HuH-7.5 (cell line): ENCODE data around the gene MSI2.

ENCODE experiments used
- DNase-seq: peaks from one replicate; pipeline ENCODE4 v3.0.0; 2011; ENCODE audit warnings: low spot score

Gene MSI2

DNA sequence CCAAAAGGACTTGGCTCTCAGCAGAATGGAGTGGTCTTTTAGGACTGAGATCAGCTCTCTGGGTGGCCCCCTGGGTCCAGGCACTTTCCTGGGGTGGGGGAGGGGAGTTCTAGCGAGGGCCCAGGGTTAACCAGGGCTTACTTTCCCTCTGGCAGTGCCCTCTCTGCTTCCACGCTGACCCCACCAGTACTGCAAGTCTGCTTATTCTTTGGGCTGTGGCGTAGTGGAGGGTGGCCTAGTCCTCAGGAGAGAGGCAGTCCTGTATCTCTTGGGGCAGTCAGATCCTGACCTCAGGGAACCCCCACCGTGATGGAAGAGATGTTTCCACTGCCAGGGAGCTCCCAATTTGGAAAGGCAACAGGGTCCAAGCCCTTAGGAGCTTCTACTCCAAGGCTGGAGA lies 409.4 kb downstream of the MSI2 start:
- DNase-seq, result no peak

DNA sequence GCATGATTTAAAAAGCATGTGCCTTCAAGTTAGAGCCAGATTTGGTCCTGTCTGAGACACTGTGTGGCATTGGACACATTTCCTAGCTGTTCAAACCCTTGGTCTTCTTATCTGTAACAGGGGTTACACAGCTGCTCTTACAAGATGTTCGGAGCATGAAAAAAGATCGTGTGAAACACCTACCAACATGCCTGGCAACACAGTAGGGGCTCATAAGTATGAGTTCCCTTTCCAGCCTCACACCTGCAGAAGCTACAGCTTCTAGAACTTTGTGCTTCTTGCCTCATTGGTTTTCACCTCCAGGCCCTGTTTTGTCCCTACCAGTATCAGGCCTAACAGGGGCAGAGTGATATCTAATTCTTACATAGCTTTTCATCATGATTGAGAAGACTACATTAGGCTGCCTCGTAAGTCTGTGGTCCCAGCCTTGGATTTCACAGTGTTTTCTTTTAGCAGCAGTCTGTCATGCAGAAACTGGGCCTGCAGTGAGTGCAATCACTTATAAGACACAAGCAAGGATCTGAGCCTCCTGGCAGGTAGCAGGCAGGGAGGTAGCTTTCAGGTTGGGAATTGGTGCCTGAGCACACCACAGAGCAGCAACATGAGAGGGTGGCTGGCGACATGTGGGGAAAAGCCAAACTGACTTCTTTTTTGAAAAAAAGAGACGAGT lies 410.0 kb downstream of the MSI2 start:
- DNase-seq, result no peak

DNA sequence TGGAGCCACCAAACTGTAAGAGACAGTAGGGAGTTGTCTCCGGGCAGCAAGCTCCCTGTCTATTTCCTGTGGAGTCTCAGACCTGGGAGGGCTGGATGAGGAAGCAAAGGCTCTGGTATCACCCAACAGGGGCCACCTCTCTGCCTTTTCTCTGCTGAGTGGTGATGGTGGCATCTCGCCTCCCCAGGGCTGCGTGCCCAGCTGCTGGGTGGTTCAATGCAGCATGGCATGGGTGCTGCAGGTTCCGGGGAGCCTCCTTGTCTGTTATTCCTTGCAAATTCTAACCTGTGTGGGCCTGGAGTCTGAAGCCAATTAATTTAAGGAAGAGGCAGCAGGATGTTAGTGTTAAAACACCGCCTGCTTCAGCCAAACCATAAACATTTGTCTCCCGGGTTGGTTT lies 410.6 kb downstream of the MSI2 start:
- no peak for DNase-seq

GRCh38 chr17:57667461-57667923 lies 411.2 kb downstream of the MSI2 start:
- no peak for DNase-seq

- DNase-seq, result no peak
These were observed 412.0 kb downstream of the MSI2 start for GRCh38 chr17:57668332-57668731.

DNA sequence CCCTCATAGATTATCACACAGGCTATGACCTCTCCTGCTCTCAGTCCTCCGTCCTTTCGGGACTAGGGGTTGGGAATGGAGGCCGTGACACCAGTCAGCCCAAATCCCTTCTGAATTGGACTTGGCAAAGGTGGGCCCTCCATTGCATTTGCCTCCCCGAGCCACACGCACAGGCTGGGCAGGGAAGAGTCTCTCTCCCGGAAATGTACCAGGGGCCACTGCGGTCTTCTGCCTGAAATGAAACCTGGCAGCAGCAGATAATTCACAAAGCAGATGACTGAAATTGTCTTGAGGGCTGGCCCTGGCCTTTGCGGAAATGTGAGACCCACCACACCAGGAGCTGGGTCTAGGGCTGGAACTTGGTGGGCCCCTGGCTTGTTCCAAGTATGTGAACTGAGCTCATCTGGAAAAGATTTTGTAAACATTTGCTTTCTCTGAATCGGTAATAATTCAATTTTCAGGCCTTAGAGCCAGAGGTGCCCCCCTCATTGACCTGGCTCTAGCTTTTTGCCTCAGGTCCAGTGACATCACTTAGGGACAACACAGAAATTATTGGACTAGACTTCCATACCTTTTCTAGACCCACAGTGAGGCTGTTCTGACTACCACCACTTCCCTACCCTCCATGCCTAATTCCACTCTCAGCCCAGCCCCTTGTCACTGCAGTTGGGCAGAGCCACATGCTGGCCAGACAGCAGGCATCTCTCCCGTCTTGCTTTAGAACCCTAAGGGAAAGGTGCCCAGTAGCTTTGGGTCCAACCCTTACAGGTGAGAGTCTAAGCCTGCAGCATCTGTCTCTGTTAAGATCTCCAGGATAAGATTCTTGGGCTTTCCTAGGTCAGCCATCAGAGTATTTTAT lies 413.6 kb downstream of the MSI2 start:
- DNase-seq, result no peak

DNA sequence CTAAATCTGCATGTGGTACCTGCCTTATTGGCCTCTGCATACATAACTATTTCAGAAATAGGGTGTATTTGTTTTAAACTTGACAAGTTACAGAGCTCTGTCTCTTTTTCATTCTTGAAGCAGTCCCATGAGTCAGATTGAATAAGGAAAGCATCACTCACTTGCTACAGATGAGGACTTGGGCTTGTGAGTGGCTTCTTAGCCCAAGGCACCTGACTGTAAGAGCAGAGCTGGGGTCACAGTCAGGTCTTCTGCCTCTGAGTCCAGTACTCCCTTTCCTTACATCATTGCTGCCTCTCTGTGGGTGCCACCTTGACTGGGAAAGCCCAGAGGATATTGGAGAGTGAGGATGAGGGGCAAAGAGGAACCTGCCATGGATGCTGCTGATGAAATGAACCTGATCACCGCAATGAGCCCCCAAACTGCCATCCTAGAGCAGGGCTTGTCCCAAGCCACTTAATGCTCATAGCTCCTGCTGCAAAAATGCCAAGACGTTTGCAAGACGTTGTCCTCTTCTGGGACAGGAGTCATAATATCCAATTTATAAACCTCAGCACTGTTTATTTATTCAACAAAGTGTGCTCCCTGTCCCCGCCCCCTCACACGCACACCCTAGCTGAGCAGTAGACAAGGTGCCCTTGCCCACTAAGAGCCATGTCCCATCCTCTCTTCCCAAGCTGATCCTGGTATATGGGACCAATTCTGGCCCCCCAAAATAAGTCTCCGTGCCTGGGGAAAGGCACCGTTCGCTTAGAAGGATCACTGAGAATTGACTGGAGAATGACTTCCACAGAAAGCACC lies 414.6 kb downstream of the MSI2 start:
- DNase-seq, result no peak

GRCh38 chr17:57671667-57672632 lies 415.6 kb downstream of the MSI2 start:
- DNase-seq, result peak; percentile 96

- no peak for DNase-seq
These were observed 416.6 kb downstream of the MSI2 start for GRCh38 chr17:57672971-57673370.

DNA sequence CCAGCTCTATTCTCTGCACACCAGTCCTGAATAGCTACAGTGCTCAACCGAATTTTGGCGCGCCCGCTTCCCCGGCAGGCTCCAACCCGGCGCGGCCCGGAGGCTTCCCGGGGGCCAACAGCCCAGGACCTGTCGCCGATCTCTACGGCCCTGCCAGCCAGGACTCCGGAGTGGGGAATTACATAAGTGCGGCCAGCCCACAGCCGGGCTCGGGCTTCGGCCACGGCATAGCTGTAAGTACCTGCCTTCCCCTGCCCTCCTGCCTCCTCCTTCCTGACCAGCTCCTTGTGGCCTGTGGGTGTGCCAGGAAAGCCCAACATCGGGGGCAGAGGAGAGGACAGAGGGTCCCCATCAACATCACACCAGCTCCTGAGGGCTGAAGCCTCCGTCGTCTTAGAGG lies 418.6 kb downstream of the MSI2 start:
- no peak for DNase-seq

GRCh38 chr17:57675427-57676387 lies 419.4 kb downstream of the MSI2 start:
- no peak for DNase-seq

GRCh38 chr17:57676543-57676942 lies 420.2 kb downstream of the MSI2 start:
- no peak for DNase-seq

GRCh38 chr17:57677301-57677700 lies 421.0 kb downstream of the MSI2 start:
- no peak for DNase-seq

DNA sequence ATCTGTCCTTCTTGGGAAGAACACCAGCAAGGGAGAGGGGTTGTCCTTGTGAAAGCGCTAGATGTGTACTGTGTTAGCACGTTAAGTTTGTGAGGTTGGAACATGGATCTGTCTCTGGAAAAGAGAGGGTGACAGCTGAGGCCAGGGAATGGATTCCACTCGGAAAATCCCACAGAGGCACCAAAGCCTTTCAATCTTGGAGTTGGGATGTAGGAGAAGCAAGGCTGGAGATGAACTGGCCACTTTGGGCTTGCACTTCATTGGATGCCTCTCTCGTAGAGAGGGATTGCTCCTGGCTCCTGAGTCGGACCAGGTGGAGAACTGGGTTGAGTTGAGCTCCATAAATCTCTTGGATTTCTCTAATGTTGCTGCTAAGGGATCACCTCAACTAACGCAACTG lies 421.5 kb downstream of the MSI2 start:
- DNase-seq, result no peak

DNA sequence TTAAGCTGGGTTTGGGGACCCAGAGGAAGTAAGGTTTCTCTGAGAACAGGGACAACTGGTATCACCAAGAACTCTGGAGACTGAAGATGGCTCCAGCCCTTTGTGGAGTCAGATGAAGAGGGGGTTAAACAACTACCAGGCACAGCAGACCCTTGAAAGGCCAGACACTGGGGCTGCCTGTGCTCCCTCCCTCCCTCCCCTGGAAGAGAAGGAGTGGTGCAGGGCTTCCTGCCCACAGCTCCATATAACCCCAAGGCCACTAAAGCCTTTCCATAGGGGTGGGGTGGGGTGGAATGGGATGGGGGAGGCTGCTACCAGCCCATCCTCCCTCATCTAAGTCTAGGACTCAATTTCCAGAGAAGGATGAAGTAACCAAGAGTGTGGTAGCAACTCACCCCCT lies 422.1 kb downstream of the MSI2 start:
- DNase-seq, result no peak

DNA sequence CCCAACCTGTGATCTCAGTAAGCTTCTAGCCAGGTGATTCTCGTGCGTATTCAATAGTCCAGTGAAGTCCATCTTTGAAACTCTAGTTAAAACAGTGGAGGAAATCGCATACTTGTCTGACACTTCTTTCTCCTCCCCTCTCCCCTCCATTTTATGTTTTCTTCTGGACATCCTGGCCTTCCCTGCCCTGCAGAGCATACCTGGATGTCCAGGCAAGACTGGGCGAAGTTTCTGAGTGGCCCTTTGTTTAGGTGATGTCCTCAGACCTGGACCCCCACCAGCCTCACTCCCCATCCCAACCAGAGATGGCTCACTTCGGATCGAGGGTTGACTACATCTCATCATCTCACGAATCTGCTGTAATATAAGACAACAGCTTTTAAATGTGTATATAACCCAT lies 423.0 kb downstream of the MSI2 start:
- DNase-seq, result no peak

- no peak for DNase-seq
These were observed 423.8 kb downstream of the MSI2 start for GRCh38 chr17:57679906-57680695.

DNA sequence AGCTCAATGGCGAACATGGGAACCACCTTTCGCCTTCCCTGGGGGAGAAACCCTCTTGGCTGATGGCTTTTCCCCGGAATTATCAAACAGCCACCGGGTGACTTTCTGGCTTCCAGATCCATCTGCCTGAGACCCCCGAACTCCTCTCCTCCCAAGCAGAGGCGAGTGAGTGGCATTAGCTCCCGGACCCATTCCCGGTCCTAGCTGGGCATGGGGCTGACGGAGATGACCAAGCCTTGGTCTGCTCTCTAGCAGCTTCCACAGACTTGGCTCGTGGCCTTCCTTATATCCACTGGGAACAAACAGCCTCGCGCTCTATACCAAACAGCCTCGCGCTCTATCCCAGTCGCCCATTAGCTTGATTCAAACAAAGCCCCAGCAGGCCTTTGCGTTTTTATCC lies 426.4 kb downstream of the MSI2 start:
- DNase-seq, result no peak

DNA sequence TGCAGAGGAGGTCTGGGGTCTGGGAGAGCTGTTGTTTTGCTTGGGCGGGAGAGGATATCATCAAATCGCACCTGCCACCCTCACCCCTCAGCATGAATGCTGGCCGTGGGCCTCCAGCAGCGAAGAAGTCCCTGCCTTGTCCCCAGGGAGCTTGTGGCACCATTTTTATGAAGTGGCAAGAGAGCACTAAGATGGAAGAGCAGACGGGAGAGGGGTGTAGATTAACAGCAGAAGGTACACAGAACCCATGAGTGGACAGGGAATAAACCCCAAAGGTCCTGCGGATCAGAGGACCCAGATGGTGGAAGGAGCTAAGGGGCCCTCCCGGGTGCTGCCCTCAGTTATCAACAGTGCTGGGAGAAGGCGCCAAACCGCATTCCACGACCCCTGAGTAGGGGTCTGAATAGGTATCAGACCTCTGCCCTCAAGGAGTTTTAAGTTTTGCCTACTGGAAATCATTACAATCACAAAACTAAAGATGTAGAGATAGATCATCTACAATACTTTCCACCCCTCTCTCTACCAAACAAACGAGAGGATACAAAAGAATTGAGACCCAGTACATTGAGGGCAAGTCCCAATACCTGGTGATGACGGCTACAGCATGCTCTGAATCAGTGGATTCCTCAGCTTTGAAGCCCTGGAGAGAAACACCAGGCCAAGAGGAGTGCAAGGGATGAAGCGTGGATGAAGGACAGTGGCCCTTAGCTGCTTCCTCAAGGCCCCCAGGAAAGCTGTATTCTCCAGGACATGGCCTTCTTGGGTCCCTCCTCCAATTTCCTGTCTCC lies 428.6 kb downstream of the MSI2 start:
- DNase-seq, result no peak
